ENCODE measurements around the gene ADGRB3.
"Not testable (repeated sequence)": the region's sequence is repeated elsewhere in the genome, so short reads cannot be mapped to it uniquely, and the experiment has no call there.

The ADGRB3 gene

GRCh38 chr6:69280858-69281257, 645.8 kb downstream of the ADGRB3 start:
- no peak for TF ChIP-seq CTCF (IDR thresholded peaks at IDR 0.05; ENCODE audit: low read depth, low read length)
- no peak overlapping the region for H3K4me3 ChIP-seq (ENCODE audit: low read depth, low read length)

GRCh38 chr6:69284176-69284730, 649.2 kb downstream of the ADGRB3 start:
- no peak overlapping the region for H3K4me3 ChIP-seq (ENCODE audit: low read depth, low read length)
- TF ChIP-seq CTCF (IDR thresholded peaks at IDR 0.05; ENCODE audit: low read depth, low read length) = no peak

GRCh38 chr6:69285054-69285453, 650.0 kb downstream of the ADGRB3 start:
- H3K4me3 ChIP-seq (ENCODE audit: low read depth, low read length) = no peak overlapping the region
- no peak for TF ChIP-seq CTCF (IDR thresholded peaks at IDR 0.05; ENCODE audit: low read depth, low read length)

GRCh38 chr6:69286331-69286730, 651.2 kb downstream of the ADGRB3 start:
- TF ChIP-seq CTCF (IDR thresholded peaks at IDR 0.05; ENCODE audit: low read depth, low read length) = no peak

GRCh38 chr6:69288198-69288597, 653.1 kb downstream of the ADGRB3 start:
- H3K4me3 ChIP-seq (ENCODE audit: low read depth, low read length) = not testable (repeated sequence)

More at GRCh38 chr6:69286331-69286730, 651.2 kb downstream of the ADGRB3 start:
- no peak overlapping the region for H3K4me3 ChIP-seq (ENCODE audit: low read depth, low read length)

GRCh38 chr6:69289689-69290495, 654.8 kb downstream of the ADGRB3 start:
- H3K4me3 ChIP-seq (ENCODE audit: low read depth, low read length) = no peak overlapping the region
- no peak for TF ChIP-seq CTCF (IDR thresholded peaks at IDR 0.05; ENCODE audit: low read depth, low read length)

GRCh38 chr6:69293471-69293870, 658.4 kb downstream of the ADGRB3 start:
- no peak for TF ChIP-seq CTCF (IDR thresholded peaks at IDR 0.05; ENCODE audit: low read depth, low read length)

More at GRCh38 chr6:69293471-69293870, 658.4 kb downstream of the ADGRB3 start:
- H3K4me3 ChIP-seq (ENCODE audit: low read depth, low read length) = no peak overlapping the region
